WERI-Rb-1 (cell line): ENCODE results near the gene NTN1.

Experiments
- DNase-seq: peaks from one replicate; pipeline ENCODE4 v3.0.0-alpha.2; 2020
- H3K27ac ChIP-seq: fragments of 250-450 bp; sonication (Bioruptor Pico); 2 replicates; pipeline ENCODE4 v1.5.1; 2020; ENCODE audit warnings: mild to moderate bottlenecking, moderate library complexity
- H3K27me3 ChIP-seq: fragments of 250-450 bp; sonication (Bioruptor Pico); 2 replicates; pipeline ENCODE4 v1.5.1; 2021; ENCODE audit warnings: mild to moderate bottlenecking, low read depth, moderate library complexity; ENCODE audit not compliant: insufficient read depth, severe bottlenecking
- H3K36me3 ChIP-seq: fragments of 250-450 bp; sonication (Bioruptor Pico); 2 replicates; pipeline ENCODE4 v1.5.1; 2020; ENCODE audit warnings: mild to moderate bottlenecking, moderate library complexity
- H3K4me3 ChIP-seq: 2 replicates; pipeline ENCODE4 v1.5.1; 2011; ENCODE audit warnings: low read depth, mild to moderate bottlenecking, control low read depth, low read length
- H3K9me3 ChIP-seq: fragments of 250-450 bp; sonication (Bioruptor Pico); 2 replicates; pipeline ENCODE4 v1.5.1; 2021; ENCODE audit warnings: mild to moderate bottlenecking, moderate library complexity; ENCODE audit not compliant: severe bottlenecking
- TF ChIP-seq, protein P1 (sequence below): IDR thresholded peaks from 2 replicates; pipeline ENCODE4 v1.5.1; 2011; ENCODE audit warnings: low read depth, mild to moderate bottlenecking, control low read depth, inconsistent platforms, low read length

The NTN1 gene

GRCh38 chr17:9209781-9210370 is 188.6 kb downstream of the NTN1 start:
- TF ChIP-seq, protein P1, sequence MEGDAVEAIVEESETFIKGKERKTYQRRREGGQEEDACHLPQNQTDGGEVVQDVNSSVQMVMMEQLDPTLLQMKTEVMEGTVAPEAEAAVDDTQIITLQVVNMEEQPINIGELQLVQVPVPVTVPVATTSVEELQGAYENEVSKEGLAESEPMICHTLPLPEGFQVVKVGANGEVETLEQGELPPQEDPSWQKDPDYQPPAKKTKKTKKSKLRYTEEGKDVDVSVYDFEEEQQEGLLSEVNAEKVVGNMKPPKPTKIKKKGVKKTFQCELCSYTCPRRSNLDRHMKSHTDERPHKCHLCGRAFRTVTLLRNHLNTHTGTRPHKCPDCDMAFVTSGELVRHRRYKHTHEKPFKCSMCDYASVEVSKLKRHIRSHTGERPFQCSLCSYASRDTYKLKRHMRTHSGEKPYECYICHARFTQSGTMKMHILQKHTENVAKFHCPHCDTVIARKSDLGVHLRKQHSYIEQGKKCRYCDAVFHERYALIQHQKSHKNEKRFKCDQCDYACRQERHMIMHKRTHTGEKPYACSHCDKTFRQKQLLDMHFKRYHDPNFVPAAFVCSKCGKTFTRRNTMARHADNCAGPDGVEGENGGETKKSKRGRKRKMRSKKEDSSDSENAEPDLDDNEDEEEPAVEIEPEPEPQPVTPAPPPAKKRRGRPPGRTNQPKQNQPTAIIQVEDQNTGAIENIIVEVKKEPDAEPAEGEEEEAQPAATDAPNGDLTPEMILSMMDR: no peak
- Histone ChIP-seq H3K27ac (no peak overlapping the region), H3K4me3 (no peak overlapping the region), H3K36me3 (no peaks in the 10 kb centered on the region), H3K9me3 (peaks cover under 1% of the 10 kb centered on the region), H3K27me3 (no peaks in the 10 kb centered on the region)
- no peak for DNase-seq

- TF ChIP-seq, protein P1: no peak
- no peak overlapping the region for H3K27ac ChIP-seq
- DNase-seq: no peak
Measured at GRCh38 chr17:9211133-9211765, 189.9 kb downstream of the NTN1 start.

GRCh38 chr17:9212376-9213302 is 191.3 kb downstream of the NTN1 start:
- no peak overlapping the region for H3K27ac ChIP-seq
- no peaks in the 10 kb centered on the region for H3K27me3 ChIP-seq
- H3K36me3 ChIP-seq: no peaks in the 10 kb centered on the region
- no peak overlapping the region for H3K4me3 ChIP-seq
- TF ChIP-seq, protein P1: no peak
- DNase-seq: no peak
- peaks cover 16% of the 10 kb centered on the region for H3K9me3 ChIP-seq

More at GRCh38 chr17:9211133-9211765, 189.9 kb downstream of the NTN1 start:
- H3K4me3 ChIP-seq: no peak overlapping the region
- H3K27me3 ChIP-seq: no peaks in the 10 kb centered on the region
- H3K36me3 ChIP-seq: no peaks in the 10 kb centered on the region
- peaks cover 13% of the 10 kb centered on the region for H3K9me3 ChIP-seq

DNA sequence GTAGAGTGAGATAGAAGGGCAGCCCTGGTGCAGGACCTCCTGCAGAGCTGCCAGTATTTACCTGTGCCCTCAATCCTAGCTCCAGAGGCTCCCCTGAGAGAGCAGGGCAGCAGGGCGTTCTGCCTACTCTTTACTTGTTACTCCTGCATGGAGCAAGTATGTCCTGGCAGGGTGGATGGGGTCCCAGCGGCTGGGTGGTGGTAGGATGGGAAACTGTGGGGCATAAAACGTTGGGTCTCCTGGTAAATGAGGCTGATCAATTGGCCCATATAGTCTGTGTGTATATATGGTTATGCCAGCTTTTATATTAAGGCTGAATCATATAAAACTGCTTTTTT is 192.0 kb downstream of the NTN1 start:
- Histone ChIP-seq H3K27ac (no peak overlapping the region), H3K36me3 (no peaks in the 10 kb centered on the region), H3K4me3 (no peak overlapping the region), H3K9me3 (peaks cover 16% of the 10 kb centered on the region), H3K27me3 (no peaks in the 10 kb centered on the region)
- DNase-seq: no peak
- TF ChIP-seq, protein P1: no peak

- H3K4me3 ChIP-seq: no peak overlapping the region
- no peak overlapping the region for H3K27ac ChIP-seq
- H3K9me3 ChIP-seq: peaks cover 16% of the 10 kb centered on the region
- DNase-seq: no peak
- no peaks in the 10 kb centered on the region for H3K36me3 ChIP-seq
- TF ChIP-seq, protein P1: no peak
- no peaks in the 10 kb centered on the region for H3K27me3 ChIP-seq
Measured at GRCh38 chr17:9215465-9215864, 194.2 kb downstream of the NTN1 start.
